IMR-90 (cell line): Measurements from ENCODE around the gene NAGLU. TPM values are rescaled to one million over a fixed set of nuclear protein-coding genes. Genes with fewer than 3 reads are reported as not detected.

Source experiments
- ATAC-seq: fragments of 200-7000 bp; cut with Tn5 transposase; 2 replicates; pipeline ENCODE4 v1.9.1; 2020; ENCODE audit warnings: low read depth, mild to moderate bottlenecking, moderate library complexity
- BruUV-seq: library from RNA; stranded (reverse); fragments of 400-500 nt; replicated peaks from 2 replicates; lab custom pipeline; 2021; lab: Mats Ljungman, UMichigan
- CTCF ChIA-PET: fragments of 300-600 bp; formaldehyde crosslinking; extraction: SDS; loops from one replicate; lab custom pipeline; 2021; ENCODE audit warnings: antibody characterized with exemption; lab: Yijun Ruan, JAX
- POLR2A ChIA-PET: fragments of 300-600 bp; sonication (Branson Sonifier 250); formaldehyde crosslinking; loops from one replicate; lab custom pipeline; 2022; ENCODE audit warnings: antibody characterized with exemption; ENCODE audit not compliant: unreplicated experiment; lab: Charles Lee
- DNase-seq: peaks from one replicate; pipeline ENCODE4 v3.0.0; 2013
- H2AFZ ChIP-seq: replicated peaks from 2 replicates; pipeline ENCODE3; 2013; ENCODE audit warnings: low read length, mild to moderate bottlenecking; ENCODE audit not compliant: poor library complexity
- H2AK5ac ChIP-seq: 2 replicates; pipeline ENCODE4 v1.6.1; 2013; ENCODE audit warnings: low read depth, low read length, inconsistent platforms
- H2AK9ac ChIP-seq: replicated peaks from 2 replicates; pipeline ENCODE3; 2013; ENCODE audit warnings: mild to moderate bottlenecking, low read depth, low read length, moderate library complexity; ENCODE audit not compliant: poor library complexity
- H2BK120ac ChIP-seq: 2 replicates; pipeline ENCODE4 v1.6.1; 2013; ENCODE audit warnings: low read depth, low read length, inconsistent platforms
- H2BK15ac ChIP-seq: 3 replicates; pipeline ENCODE4 v1.6.1; 2013; ENCODE audit warnings: low read depth, low read length, inconsistent platforms
- H2BK20ac ChIP-seq: 2 replicates; pipeline ENCODE4 v1.6.1; 2013; ENCODE audit warnings: low read depth, mild to moderate bottlenecking, inconsistent platforms, low read length, moderate library complexity
- H2BK5ac ChIP-seq: 2 replicates; pipeline ENCODE4 v1.6.1; 2013; ENCODE audit warnings: mild to moderate bottlenecking, low read depth, low read length, inconsistent platforms; ENCODE audit not compliant: poor library complexity, severe bottlenecking
- H3K14ac ChIP-seq: replicated peaks from 2 replicates; pipeline ENCODE4 v1.6.1; 2013; ENCODE audit warnings: low read depth, low read length, inconsistent platforms
- H3K18ac ChIP-seq: 2 replicates; pipeline ENCODE4 v1.6.1; 2013; ENCODE audit warnings: low read depth, low read length, control low read depth
- H3K23ac ChIP-seq: 2 replicates; pipeline ENCODE4 v1.6.1; 2013; ENCODE audit warnings: low read depth, low read length, inconsistent platforms
- H3K27ac ChIP-seq: 2 replicates; pipeline ENCODE4 v1.5.1; 2013; ENCODE audit warnings: mild to moderate bottlenecking, control low read depth, low read length; ENCODE audit not compliant: insufficient read depth
- H3K27me3 ChIP-seq: 2 replicates; pipeline ENCODE4 v1.6.1; 2013; ENCODE audit warnings: low read length; ENCODE audit not compliant: control insufficient read depth, insufficient read depth
- H3K36me3 ChIP-seq: 2 replicates; pipeline ENCODE4 v1.6.1; 2013; ENCODE audit warnings: low read length, mixed read lengths; ENCODE audit not compliant: control insufficient read depth, insufficient read depth
- H3K4ac ChIP-seq: 2 replicates; pipeline ENCODE4 v1.6.1; 2013; ENCODE audit warnings: low read depth, low read length, inconsistent platforms
- H3K4me1 ChIP-seq: 2 replicates; pipeline ENCODE4 v1.6.1; 2013; ENCODE audit warnings: low read length, mixed read lengths; ENCODE audit not compliant: control insufficient read depth, insufficient read depth
- H3K4me2 ChIP-seq: 2 replicates; pipeline ENCODE4 v1.6.1; 2013; ENCODE audit warnings: low read depth, mild to moderate bottlenecking, control low read depth, low read length, moderate library complexity
- H3K4me3 ChIP-seq: 2 replicates; pipeline ENCODE4 v1.5.1; 2013; ENCODE audit warnings: low read depth, mild to moderate bottlenecking, control low read depth, low read length, moderate library complexity; ENCODE audit not compliant: insufficient read depth
- H3K56ac ChIP-seq: 2 replicates; pipeline ENCODE4 v1.6.1; 2013; ENCODE audit warnings: low read length, inconsistent platforms; ENCODE audit not compliant: insufficient read depth; ENCODE audit errors: extremely low read depth
- H3K79me1 ChIP-seq, 2 experiments: 2 replicates each; pipeline ENCODE4 v1.6.1; 2013; ENCODE audit warnings: low read length in 2 of 2, inconsistent platforms in 1 of 2, low read depth in 1 of 2
- H3K9ac ChIP-seq: 2 replicates; pipeline ENCODE4 v1.6.1; 2013; ENCODE audit warnings: low read depth, low read length, control low read depth
- H3K9me1 ChIP-seq: 2 replicates; pipeline ENCODE4 v1.6.1; 2013; ENCODE audit warnings: low read length, inconsistent platforms; ENCODE audit not compliant: insufficient read depth
- H3K9me3 ChIP-seq: 2 replicates; pipeline ENCODE4 v1.6.1; 2013; ENCODE audit warnings: low read length; ENCODE audit not compliant: control insufficient read depth, insufficient read depth
- H4K20me1 ChIP-seq: 2 replicates; pipeline ENCODE4 v1.6.1; 2013; ENCODE audit warnings: low read length, inconsistent platforms; ENCODE audit not compliant: insufficient read depth
- H4K5ac ChIP-seq: 2 replicates; pipeline ENCODE4 v1.6.1; 2013; ENCODE audit warnings: mild to moderate bottlenecking, low read depth, low read length, control low read depth
- H4K8ac ChIP-seq, 2 experiments: 2 replicates each; pipeline ENCODE4 v1.6.1; 2013; ENCODE audit warnings: low read depth in 2 of 2, low read length in 2 of 2, control low read depth in 1 of 2, inconsistent platforms in 1 of 2
- H4K91ac ChIP-seq: 2 replicates; pipeline ENCODE4 v1.6.1; 2013; ENCODE audit warnings: low read depth, low read length, inconsistent platforms; ENCODE audit not compliant: insufficient read depth
- CEBPB ChIP-seq: IDR thresholded peaks from 2 replicates; pipeline ENCODE4 v1.6.1; 2012; ENCODE audit warnings: low read depth, low read length, improper control_type of control experiment
- CHD1 ChIP-seq: IDR thresholded peaks from 2 replicates; pipeline ENCODE4 v1.6.1; 2012; ENCODE audit warnings: low read depth, low read length, improper control_type of control experiment
- CTCF ChIP-seq: conservative IDR thresholded peaks from 2 replicates; pipeline ENCODE4 v1.5.1; 2012; ENCODE audit warnings: mild to moderate bottlenecking, low read depth, low read length, improper control_type of control experiment
- MAZ ChIP-seq: IDR thresholded peaks from 2 replicates; pipeline ENCODE4 v1.6.1; 2012; ENCODE audit warnings: low read depth, mild to moderate bottlenecking, low read length, improper control_type of control experiment, moderate library complexity, borderline replicate concordance
- MXI1 ChIP-seq: IDR thresholded peaks from 2 replicates; pipeline ENCODE4 v1.6.1; 2012; ENCODE audit warnings: low read depth, mild to moderate bottlenecking, low read length, moderate library complexity, borderline replicate concordance
- NFE2L2 ChIP-seq: fragments of 150-350 bp; IDR thresholded peaks from 2 replicates; pipeline ENCODE4 v1.6.1; 2016; ENCODE audit warnings: low read depth, mild to moderate bottlenecking, low read length
- POLR2A ChIP-seq: IDR thresholded peaks from 2 replicates; pipeline ENCODE4 v1.6.1; 2012; ENCODE audit warnings: mild to moderate bottlenecking, low read depth, low read length
- RFX5 ChIP-seq: IDR thresholded peaks from 2 replicates; pipeline ENCODE4 v1.8.0; 2012; ENCODE audit warnings: low read depth, mild to moderate bottlenecking, low read length, moderate library complexity
- WGBS, 2 experiments: methylation state at CpG; one replicate each; pipeline versions ENCODE4 v1.1.5 to v1.1.7; 2013; ENCODE audit warnings: missing lambda C conversion rate in 2 of 2; ENCODE audit not compliant: insufficient read length in 1 of 2; ENCODE audit errors: extremely low coverage in 2 of 2; 5-methylcytosine and 5-hydroxymethylcytosine counted together
- dilution Hi-C: fragments of 300-500 bp; cut with HindIII; formaldehyde crosslinking; loops from one replicate; pipeline ENCODE4 v1.14.3; 2018; ENCODE audit warnings: low sequenced_read_pairs; ENCODE audit not compliant: unreplicated experiment
- in situ Hi-C: fragments of 300-500 bp; cut with MboI; formaldehyde crosslinking; loops from 3 replicates; pipeline ENCODE4 v1.14.3; 2019; ENCODE audit warnings: low sequenced_read_pairs, inconsistent platforms, mixed read lengths
- intact Hi-C: fragments of 100-400 bp; cut with micrococcal nuclease; formaldehyde crosslinking; loops from 2 replicates; pipeline ENCODE4 v1.10.0; 2022
- polyA plus RNA-seq, 3 experiments: library from polyadenylated mRNA; depleted of rRNA; stranded (reverse); fragments of >200 nt; gene quantifications; 2 replicates each; pipeline ENCODE4 v1.2.3, GENCODE V29; 2012; ENCODE audit warnings: low replicate concordance in 1 of 3
- total RNA-seq: library from RNA; depleted of rRNA; stranded (reverse); fragments of >200 nt; gene quantifications from 2 replicates; pipeline ENCODE4 v1.2.3, GENCODE V29; 2012

Gene NAGLU
- total and polyA plus RNA-seq, 2 of the 4 experiments (the other 2 are of a cell fraction): 6.5 to 29.2 TPM

GRCh38 chr17:42498828-42499227 is 37.2 kb upstream of the NAGLU start:
- no peak overlapping the region for H3K27ac ChIP-seq
- ChIA-PET CTCF (no interaction called here), POLR2A (no interaction called here)
- H4K91ac ChIP-seq: no peak overlapping the region
- dilution Hi-C loops: no loop called here
- no peak overlapping the region for H2BK15ac ChIP-seq
- H3K23ac ChIP-seq: no peak overlapping the region
- no peaks in the 10 kb centered on the region for H4K20me1 ChIP-seq
- no peak overlapping the region for H2BK120ac ChIP-seq
- TF ChIP-seq RFX5: no peak
- no peak for TF ChIP-seq CTCF
- no peak for TF ChIP-seq MAZ
- no peak for TF ChIP-seq CHD1
- TF ChIP-seq CEBPB: no peak
- TF ChIP-seq MXI1: no peak
- no peak for TF ChIP-seq POLR2A
- no peak for TF ChIP-seq NFE2L2
- no peaks in the 10 kb centered on the region for H3K9me1 ChIP-seq
- H3K4ac ChIP-seq: no peak overlapping the region
- no peak overlapping the region for H3K18ac ChIP-seq
- no peaks in the 10 kb centered on the region for H3K79me1 ChIP-seq
- H2BK20ac ChIP-seq: no peak overlapping the region
- H3K27me3 ChIP-seq: no peaks in the 10 kb centered on the region
- H3K4me3 ChIP-seq: no peak overlapping the region
- no peak overlapping the region for H3K56ac ChIP-seq
- no peak overlapping the region for H2BK5ac ChIP-seq
- DNase-seq: no peak
- in situ Hi-C loops: no loop called here
- no peak overlapping the region for H3K4me2 ChIP-seq
- ATAC-seq: no peak
- H3K4me1 ChIP-seq: no peaks in the 10 kb centered on the region
- H2AFZ ChIP-seq: no peak overlapping the region
- BruUV-seq: no TSS peak
- no peak overlapping the region for H2AK5ac ChIP-seq
- H3K9ac ChIP-seq: no peak overlapping the region
- peaks cover 32% of the 10 kb centered on the region for H3K36me3 ChIP-seq
- H4K8ac ChIP-seq: no peak overlapping the region
- no peak overlapping the region for H4K5ac ChIP-seq
- no peaks in the 10 kb centered on the region for H3K9me3 ChIP-seq
- H3K14ac ChIP-seq: no peak overlapping the region
- H2AK9ac ChIP-seq: no peak overlapping the region
- WGBS, 2 experiments: 100% methylated on average over 2 of the region's 4 CpGs; no CpG with 5 or more reads in 1 of the 2 experiments
- intact Hi-C loops: no loop called here
